ENCODE results near the gene NPHP4. TPM values are rescaled to one million over a fixed set of nuclear protein-coding genes. Genes with fewer than 3 reads are reported as not detected.

Gene NPHP4
- total RNA-seq, 1 donor from 2014 or later: 12.8 TPM

- TF ChIP-seq, protein P1, sequence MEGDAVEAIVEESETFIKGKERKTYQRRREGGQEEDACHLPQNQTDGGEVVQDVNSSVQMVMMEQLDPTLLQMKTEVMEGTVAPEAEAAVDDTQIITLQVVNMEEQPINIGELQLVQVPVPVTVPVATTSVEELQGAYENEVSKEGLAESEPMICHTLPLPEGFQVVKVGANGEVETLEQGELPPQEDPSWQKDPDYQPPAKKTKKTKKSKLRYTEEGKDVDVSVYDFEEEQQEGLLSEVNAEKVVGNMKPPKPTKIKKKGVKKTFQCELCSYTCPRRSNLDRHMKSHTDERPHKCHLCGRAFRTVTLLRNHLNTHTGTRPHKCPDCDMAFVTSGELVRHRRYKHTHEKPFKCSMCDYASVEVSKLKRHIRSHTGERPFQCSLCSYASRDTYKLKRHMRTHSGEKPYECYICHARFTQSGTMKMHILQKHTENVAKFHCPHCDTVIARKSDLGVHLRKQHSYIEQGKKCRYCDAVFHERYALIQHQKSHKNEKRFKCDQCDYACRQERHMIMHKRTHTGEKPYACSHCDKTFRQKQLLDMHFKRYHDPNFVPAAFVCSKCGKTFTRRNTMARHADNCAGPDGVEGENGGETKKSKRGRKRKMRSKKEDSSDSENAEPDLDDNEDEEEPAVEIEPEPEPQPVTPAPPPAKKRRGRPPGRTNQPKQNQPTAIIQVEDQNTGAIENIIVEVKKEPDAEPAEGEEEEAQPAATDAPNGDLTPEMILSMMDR (IDR thresholded peaks at IDR 0.05): no peak
- H3K4me3 Mint-ChIP-seq (ENCODE audit: unreplicated experiment): no peak overlapping the region
- no peak overlapping the region for H3K27ac Mint-ChIP-seq (ENCODE audit: unreplicated experiment)
- H3K9me3 Mint-ChIP-seq (ENCODE audit: unreplicated experiment): no peaks in the 10 kb centered on the region
- no peaks in the 10 kb centered on the region for H3K36me3 Mint-ChIP-seq (ENCODE audit: unreplicated experiment)
- H3K27me3 Mint-ChIP-seq (ENCODE audit: unreplicated experiment): no peaks in the 10 kb centered on the region
- DNase-seq (ENCODE audit: extremely low spot score, unreplicated experiment): peak; percentile 70
- H3K4me1 Mint-ChIP-seq (ENCODE audit: unreplicated experiment): peaks cover 22% of the 10 kb centered on the region
Observed at GRCh38 chr1:5911871-5912271, 80.4 kb downstream of the NPHP4 start.

- no peak overlapping the region for H3K4me3 Mint-ChIP-seq (ENCODE audit: unreplicated experiment)
- H3K9me3 Mint-ChIP-seq (ENCODE audit: unreplicated experiment): no peaks in the 10 kb centered on the region
- TF ChIP-seq, protein P1 (IDR thresholded peaks at IDR 0.05): no peak
- H3K27me3 Mint-ChIP-seq (ENCODE audit: unreplicated experiment): no peaks in the 10 kb centered on the region
- no peaks in the 10 kb centered on the region for H3K36me3 Mint-ChIP-seq (ENCODE audit: unreplicated experiment)
- H3K27ac Mint-ChIP-seq (ENCODE audit: unreplicated experiment): no peak overlapping the region
- DNase-seq (ENCODE audit: extremely low spot score, unreplicated experiment): peak; percentile 51
- peaks cover 22% of the 10 kb centered on the region for H3K4me1 Mint-ChIP-seq (ENCODE audit: unreplicated experiment)
Observed at GRCh38 chr1:5911157-5911556, 81.1 kb downstream of the NPHP4 start.

GRCh38 chr1:5910666-5911065, 81.6 kb downstream of the NPHP4 start:
- H3K27me3 Mint-ChIP-seq (ENCODE audit: unreplicated experiment): no peaks in the 10 kb centered on the region
- H3K9me3 Mint-ChIP-seq (ENCODE audit: unreplicated experiment): no peaks in the 10 kb centered on the region
- H3K27ac Mint-ChIP-seq (ENCODE audit: unreplicated experiment): no peak overlapping the region
- H3K4me3 Mint-ChIP-seq (ENCODE audit: unreplicated experiment): no peak overlapping the region
- H3K4me1 Mint-ChIP-seq (ENCODE audit: unreplicated experiment): peaks cover 17% of the 10 kb centered on the region
- DNase-seq (ENCODE audit: extremely low spot score, unreplicated experiment): peak; percentile 73
- no peaks in the 10 kb centered on the region for H3K36me3 Mint-ChIP-seq (ENCODE audit: unreplicated experiment)
- TF ChIP-seq, protein P1 (IDR thresholded peaks at IDR 0.05): no peak

GRCh38 chr1:5910276-5910620, 82.0 kb downstream of the NPHP4 start:
- TF ChIP-seq, protein P1 (IDR thresholded peaks at IDR 0.05): no peak
- Mint-ChIP-seq H3K36me3 (ENCODE audit: unreplicated experiment) (no peaks in the 10 kb centered on the region), H3K27me3 (ENCODE audit: unreplicated experiment) (no peaks in the 10 kb centered on the region), H3K4me3 (ENCODE audit: unreplicated experiment) (no peak overlapping the region), H3K4me1 (ENCODE audit: unreplicated experiment) (peaks cover 13% of the 10 kb centered on the region), H3K27ac (ENCODE audit: unreplicated experiment) (no peak overlapping the region), H3K9me3 (ENCODE audit: unreplicated experiment) (no peaks in the 10 kb centered on the region)
- peak; percentile 77 for DNase-seq (ENCODE audit: extremely low spot score, unreplicated experiment)

GRCh38 chr1:5909576-5910275, 82.5 kb downstream of the NPHP4 start:
- no peaks in the 10 kb centered on the region for H3K9me3 Mint-ChIP-seq (ENCODE audit: unreplicated experiment)
- TF ChIP-seq, protein P1 (IDR thresholded peaks at IDR 0.05): no peak
- no peaks in the 10 kb centered on the region for H3K36me3 Mint-ChIP-seq (ENCODE audit: unreplicated experiment)
- DNase-seq (ENCODE audit: extremely low spot score, unreplicated experiment): peak; percentile 77
- peaks cover 9% of the 10 kb centered on the region for H3K4me1 Mint-ChIP-seq (ENCODE audit: unreplicated experiment)
- no peaks in the 10 kb centered on the region for H3K27me3 Mint-ChIP-seq (ENCODE audit: unreplicated experiment)
- no peak overlapping the region for H3K4me3 Mint-ChIP-seq (ENCODE audit: unreplicated experiment)
- no peak overlapping the region for H3K27ac Mint-ChIP-seq (ENCODE audit: unreplicated experiment)
